HUES64 (cell line): Measurements from ENCODE around the gene FUZ.
A peak's percentile ranks its signal among the peaks of the same experiment; 100 is the strongest.

ENCODE experiments used
- H3K27ac ChIP-seq: 2 replicates; pipeline ENCODE4 v1.7.0; 2013; ENCODE audit warnings: low read depth, low read length, inconsistent platforms
- H3K27me3 ChIP-seq: 2 replicates; pipeline ENCODE4 v1.6.1; 2013; ENCODE audit warnings: mild to moderate bottlenecking, low read length; ENCODE audit not compliant: insufficient read depth
- H3K36me3 ChIP-seq: 2 replicates; pipeline ENCODE4 v1.6.1; 2013; ENCODE audit warnings: mild to moderate bottlenecking, low read length; ENCODE audit not compliant: insufficient read depth
- H3K4me1 ChIP-seq: 2 replicates; pipeline ENCODE4 v1.6.1; 2013; ENCODE audit warnings: mild to moderate bottlenecking, low read length, moderate library complexity; ENCODE audit not compliant: insufficient read depth
- H3K4me3 ChIP-seq: 2 replicates; pipeline ENCODE4 v1.5.1; 2013; ENCODE audit warnings: mild to moderate bottlenecking, low read length, moderate library complexity
- H3K9ac ChIP-seq: 2 replicates; pipeline ENCODE4 v1.6.1; 2013; ENCODE audit warnings: mild to moderate bottlenecking, low read depth, low read length
- H3K9me3 ChIP-seq: 2 replicates; pipeline ENCODE4 v1.6.1; 2013; ENCODE audit warnings: low read depth, low read length; ENCODE audit not compliant: insufficient read depth
- WGBS: fragments of 150-250, 120-280 bp; methylation state at CpG from one replicate; pipeline ENCODE4 v1.1.7; 2013; ENCODE audit warnings: missing lambda C conversion rate; 5-methylcytosine and 5-hydroxymethylcytosine counted together

FUZ gene

DNA sequence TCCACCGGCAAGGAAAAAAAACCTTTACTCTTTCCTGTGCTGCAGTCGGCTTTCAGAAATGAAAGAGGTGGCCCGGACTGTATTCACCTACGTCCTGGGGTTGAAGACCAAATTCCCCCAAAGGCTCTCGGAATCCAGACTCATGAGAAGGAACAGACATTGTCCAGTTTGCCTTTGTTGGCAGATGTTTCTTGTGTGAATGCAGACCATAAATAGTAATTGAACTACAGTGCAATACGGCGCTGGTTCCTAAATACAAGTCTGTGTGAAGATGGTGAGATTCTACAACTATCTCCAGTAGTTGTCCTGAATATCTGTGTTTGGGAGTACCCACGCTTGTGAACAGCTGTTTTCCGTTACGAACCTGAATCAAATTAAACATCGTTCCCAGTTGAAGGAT is 26.6 kb upstream of the FUZ start:
- Histone ChIP-seq H3K27me3 (no peaks in the 10 kb centered on the region), H3K27ac (no peak overlapping the region), H3K4me3 (no peak overlapping the region), H3K9ac (no peak overlapping the region), H3K9me3 (no peaks in the 10 kb centered on the region), H3K4me1 (no peaks in the 10 kb centered on the region), H3K36me3 (peaks cover 54% of the 10 kb centered on the region)
- 96% methylated on average over 11 of the region's 11 CpGs for WGBS

DNA sequence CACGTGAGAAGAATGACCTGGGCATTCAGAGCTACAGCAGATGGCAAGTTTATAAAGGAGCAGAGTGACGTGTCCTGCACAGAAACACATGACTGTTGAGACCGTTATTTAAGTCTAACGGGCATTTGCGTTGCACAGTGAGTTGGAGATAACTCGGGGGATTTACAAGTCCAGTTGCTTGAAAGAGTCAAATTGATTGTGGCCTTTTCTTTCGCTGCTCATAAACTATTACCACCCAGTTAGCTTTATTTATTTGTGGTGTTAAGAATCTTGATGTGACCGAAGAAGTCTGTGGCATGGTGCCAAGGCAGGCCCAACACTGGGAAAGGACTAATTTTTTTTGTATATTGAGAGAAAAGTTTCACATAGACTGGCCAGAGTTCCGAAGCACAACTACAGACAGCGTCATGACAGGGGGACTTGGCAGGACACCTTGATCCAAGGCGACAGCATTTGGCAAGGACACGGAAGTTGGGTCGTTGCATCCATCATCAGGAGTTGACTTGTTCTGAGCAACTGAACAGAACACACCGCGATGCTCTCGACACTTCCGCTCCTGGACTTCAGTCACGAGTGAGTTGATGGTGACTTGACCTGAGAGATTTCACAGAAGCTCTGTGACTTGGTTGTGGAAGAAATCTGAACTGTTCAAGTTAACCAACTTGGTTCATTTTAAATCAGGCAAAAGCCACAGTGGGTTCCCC is 25.9 kb upstream of the FUZ start:
- H3K4me3 ChIP-seq: no peak overlapping the region
- 95% methylated on average over 17 of the region's 18 CpGs for WGBS
- H3K4me1 ChIP-seq: no peaks in the 10 kb centered on the region
- H3K27ac ChIP-seq: no peak overlapping the region
- no peaks in the 10 kb centered on the region for H3K27me3 ChIP-seq
- H3K36me3 ChIP-seq: peaks cover 60% of the 10 kb centered on the region
- no peaks in the 10 kb centered on the region for H3K9me3 ChIP-seq
- no peak overlapping the region for H3K9ac ChIP-seq

DNA sequence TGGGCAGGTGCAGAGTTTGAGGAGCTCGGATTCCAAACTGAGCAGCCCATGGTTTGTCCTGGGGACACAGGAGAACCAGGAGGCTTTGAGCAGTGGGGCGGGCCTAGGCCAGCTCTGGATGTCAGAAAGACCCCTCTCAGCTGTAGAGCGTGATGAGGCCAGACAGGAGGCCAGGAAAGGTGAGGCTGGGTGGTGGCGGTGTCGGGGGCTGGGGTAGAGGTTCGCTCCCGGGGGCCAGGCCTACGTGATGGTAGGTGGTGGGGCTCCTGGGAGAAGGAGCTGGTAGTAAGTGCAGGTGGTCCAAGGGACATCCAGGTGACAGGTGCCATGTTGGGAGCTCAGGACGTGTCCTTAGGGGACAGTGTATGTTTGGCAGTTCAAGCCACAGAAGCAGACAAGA is 24.3 kb upstream of the FUZ start:
- no peak overlapping the region for H3K9ac ChIP-seq
- peaks cover 75% of the 10 kb centered on the region for H3K36me3 ChIP-seq
- no peak overlapping the region for H3K4me3 ChIP-seq
- H3K4me1 ChIP-seq: no peaks in the 10 kb centered on the region
- WGBS: 93% methylated on average over 9 of the region's 9 CpGs
- H3K27me3 ChIP-seq: no peaks in the 10 kb centered on the region
- no peaks in the 10 kb centered on the region for H3K9me3 ChIP-seq
- no peak overlapping the region for H3K27ac ChIP-seq

DNA sequence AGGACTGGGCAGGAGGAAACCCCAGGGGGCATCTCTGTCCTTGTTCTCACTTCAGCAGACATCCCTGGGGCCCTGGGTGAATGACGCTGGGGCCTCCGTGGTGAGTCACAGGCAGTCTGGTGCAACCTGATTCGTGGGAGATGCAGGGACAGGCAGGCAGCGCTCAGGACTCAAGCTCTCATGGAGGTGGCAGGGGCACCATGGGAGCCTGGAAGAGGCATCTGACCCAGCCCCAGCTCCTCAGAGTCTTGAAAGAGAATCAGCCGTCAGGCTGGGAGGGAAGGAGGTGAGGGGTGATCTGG is 23.9 kb upstream of the FUZ start:
- H3K9me3 ChIP-seq: no peaks in the 10 kb centered on the region
- no peak overlapping the region for H3K4me3 ChIP-seq
- H3K4me1 ChIP-seq: no peaks in the 10 kb centered on the region
- H3K9ac ChIP-seq: no peak overlapping the region
- H3K27ac ChIP-seq: no peak overlapping the region
- 85% methylated on average over 5 of the region's 5 CpGs for WGBS
- no peaks in the 10 kb centered on the region for H3K27me3 ChIP-seq
- H3K36me3 ChIP-seq: peaks cover 78% of the 10 kb centered on the region

DNA sequence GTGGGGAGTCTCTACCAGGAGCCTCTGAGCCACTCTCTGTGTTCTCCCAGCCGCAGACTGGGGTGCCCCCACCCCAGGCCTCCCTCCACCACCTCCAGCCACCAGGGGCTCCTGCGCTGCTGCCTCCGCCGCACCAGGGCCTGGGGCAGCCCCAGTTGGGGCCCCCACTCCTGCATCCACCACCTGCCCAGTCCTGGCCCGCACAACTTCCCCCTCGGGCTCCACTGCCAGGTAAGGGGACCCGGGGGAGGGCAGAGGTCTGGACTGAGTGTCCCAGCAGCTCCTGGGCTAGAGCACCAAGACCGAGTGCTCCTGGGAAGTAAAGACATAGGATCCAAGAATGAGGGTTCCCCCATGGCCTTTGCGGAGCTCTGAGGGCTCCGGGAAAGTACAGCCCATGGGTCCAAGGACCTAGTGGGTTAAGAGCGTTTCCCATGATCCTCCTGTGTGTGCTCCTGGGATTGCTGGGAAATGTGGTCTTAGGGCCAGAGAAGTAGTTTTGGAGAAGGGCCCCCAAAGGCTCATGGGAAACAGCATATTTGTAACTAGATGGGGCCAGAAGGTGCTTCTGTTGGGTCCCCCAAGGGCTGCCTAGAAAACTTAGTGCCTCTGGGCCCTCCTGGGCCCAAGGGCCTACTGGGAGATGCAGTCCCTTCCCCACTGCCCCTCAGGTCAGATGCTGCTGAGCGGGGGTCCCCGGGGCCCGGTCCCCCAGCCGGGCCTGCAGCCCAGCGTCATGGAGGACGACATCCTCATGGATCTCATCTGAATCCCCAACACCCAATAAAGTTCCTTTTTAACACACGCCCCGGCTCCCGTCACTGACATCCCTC is 23.3 kb upstream of the FUZ start:
- H3K4me3 ChIP-seq: no peak overlapping the region
- H3K4me1 ChIP-seq: no peaks in the 10 kb centered on the region
- no peaks in the 10 kb centered on the region for H3K9me3 ChIP-seq
- H3K27ac ChIP-seq: no peak overlapping the region
- WGBS: 97% methylated on average over 20 of the region's 20 CpGs
- no peak overlapping the region for H3K9ac ChIP-seq
- no peaks in the 10 kb centered on the region for H3K27me3 ChIP-seq
- H3K36me3 ChIP-seq: peaks cover 84% of the 10 kb centered on the region

DNA sequence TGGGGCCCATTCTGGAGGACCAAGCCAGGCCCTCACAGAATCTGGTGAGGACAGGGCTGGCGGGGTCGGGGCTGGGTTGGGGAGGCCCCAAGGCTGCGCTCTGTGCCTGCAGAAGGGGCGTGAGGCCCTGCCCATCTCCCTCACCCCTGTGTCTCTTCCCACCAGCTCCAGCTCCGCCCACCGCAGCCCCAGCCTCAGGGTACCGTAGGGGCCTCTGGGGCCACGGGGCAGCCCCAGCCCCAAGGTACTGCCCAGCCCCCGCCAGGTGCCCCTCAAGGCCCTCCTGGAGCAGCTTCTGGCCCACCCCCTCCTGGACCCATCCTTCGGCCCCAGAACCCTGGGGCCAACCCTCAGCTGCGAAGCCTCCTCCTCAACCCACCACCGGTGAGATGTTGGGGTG is 22.5 kb upstream of the FUZ start:
- no peaks in the 10 kb centered on the region for H3K9me3 ChIP-seq
- H3K27ac ChIP-seq: no peak overlapping the region
- H3K4me3 ChIP-seq: no peak overlapping the region
- H3K4me1 ChIP-seq: no peaks in the 10 kb centered on the region
- H3K36me3 ChIP-seq: peaks cover 85% of the 10 kb centered on the region
- 94% methylated on average over 11 of the region's 12 CpGs for WGBS
- no peaks in the 10 kb centered on the region for H3K27me3 ChIP-seq
- no peak overlapping the region for H3K9ac ChIP-seq

DNA sequence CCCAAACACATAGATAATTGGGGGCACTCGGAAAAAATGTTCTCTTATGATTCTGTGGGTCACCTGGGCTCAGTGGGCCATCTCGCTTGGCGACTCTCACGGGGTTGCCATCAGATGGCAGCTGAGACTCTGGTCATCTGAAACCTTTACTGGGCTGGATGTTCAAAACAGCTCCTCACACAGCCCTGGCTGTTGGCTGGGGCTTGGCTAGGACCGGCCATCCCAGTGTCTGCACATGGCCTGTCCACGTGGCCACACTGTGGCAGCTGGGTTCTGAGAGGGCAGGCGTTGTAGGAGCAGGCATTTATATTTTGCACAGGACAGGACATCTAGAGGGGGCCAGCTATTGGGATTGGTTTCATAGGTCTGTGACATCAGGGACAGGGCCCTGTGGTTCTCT is 20.5 kb upstream of the FUZ start:
- WGBS: 92% methylated on average over 7 of the region's 7 CpGs
- Histone ChIP-seq H3K4me1 (no peaks in the 10 kb centered on the region), H3K4me3 (no peak overlapping the region)

DNA sequence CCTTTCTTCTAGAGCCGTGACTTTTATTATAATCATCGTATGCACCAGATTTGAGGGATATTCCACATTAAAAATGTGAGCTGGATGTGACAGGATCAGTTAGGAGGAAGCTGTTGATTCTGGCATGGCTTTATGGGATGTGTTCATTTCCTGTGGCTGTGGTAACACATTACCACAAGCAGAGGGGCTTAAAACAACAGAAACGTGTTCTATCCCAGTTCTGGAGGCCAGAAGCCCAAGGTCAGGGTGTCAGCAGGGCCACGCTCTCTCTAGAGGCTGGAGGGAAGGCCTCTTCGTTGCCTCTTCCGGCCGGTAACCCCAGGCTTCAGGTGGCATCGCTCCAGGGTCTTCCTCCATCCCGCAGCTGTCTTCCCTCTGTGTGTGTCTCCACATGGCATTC is 19.5 kb upstream of the FUZ start:
- H3K4me3 ChIP-seq: no peak overlapping the region
- H3K36me3 ChIP-seq: peaks cover 59% of the 10 kb centered on the region
- no peaks in the 10 kb centered on the region for H3K9me3 ChIP-seq
- no peaks in the 10 kb centered on the region for H3K27me3 ChIP-seq
- no peaks in the 10 kb centered on the region for H3K4me1 ChIP-seq
- WGBS: 91% methylated on average over 9 of the region's 9 CpGs
- no peak overlapping the region for H3K27ac ChIP-seq
- no peak overlapping the region for H3K9ac ChIP-seq

More for the DNA sequence above, 20.5 kb upstream of the FUZ start:
- H3K36me3 ChIP-seq: peaks cover 68% of the 10 kb centered on the region
- H3K27me3 ChIP-seq: no peaks in the 10 kb centered on the region
- H3K9ac ChIP-seq: peak overlapping the region; percentile 26; the same call in 1 of the 2 replicates
- H3K9me3 ChIP-seq: no peaks in the 10 kb centered on the region
- no peak overlapping the region for H3K27ac ChIP-seq

DNA sequence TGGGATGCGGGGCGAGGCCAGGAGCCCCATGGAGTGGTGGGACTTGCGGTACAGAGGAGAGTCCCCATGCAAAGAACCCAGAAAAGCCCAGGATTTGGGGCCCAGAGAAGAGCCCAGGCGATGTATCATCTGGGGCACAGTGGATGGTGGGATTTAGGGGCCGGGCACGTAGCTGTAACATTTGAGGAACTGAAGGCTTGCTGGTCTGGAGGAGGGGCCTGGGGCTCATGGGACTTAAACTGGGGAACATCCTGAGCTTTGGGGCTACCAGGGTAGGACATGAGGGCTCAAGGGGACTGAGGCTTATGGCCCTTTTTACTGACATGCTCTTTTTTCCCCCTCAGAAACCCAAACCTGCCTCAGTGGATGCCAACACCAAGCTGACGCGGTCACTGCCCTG is 18.5 kb upstream of the FUZ start:
- H3K36me3 ChIP-seq: peaks cover 52% of the 10 kb centered on the region
- no peak overlapping the region for H3K4me3 ChIP-seq
- no peaks in the 10 kb centered on the region for H3K27me3 ChIP-seq
- H3K27ac ChIP-seq: no peak overlapping the region
- H3K4me1 ChIP-seq: no peaks in the 10 kb centered on the region
- WGBS: 94% methylated on average over 8 of the region's 8 CpGs
- no peak overlapping the region for H3K9ac ChIP-seq
- no peaks in the 10 kb centered on the region for H3K9me3 ChIP-seq

DNA sequence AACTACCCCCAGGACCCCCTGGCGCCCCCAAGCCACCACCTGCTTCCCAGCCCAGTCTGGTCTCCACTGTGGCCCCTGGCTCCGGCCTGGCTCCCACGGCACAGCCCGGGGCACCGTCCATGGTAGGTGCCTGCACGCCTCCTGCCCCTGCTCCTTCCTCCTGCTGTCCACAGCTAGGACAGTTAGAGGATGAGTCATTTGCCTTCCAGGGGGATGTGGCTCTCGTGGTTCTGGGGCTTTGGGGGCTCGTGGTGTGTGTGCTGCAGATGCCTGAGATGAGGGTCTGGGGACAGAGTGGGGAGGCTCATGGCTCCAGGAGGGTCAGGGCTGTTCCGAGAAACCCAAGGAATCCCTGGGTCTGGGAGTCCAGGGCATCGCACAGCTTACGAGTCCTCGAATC is 17.7 kb upstream of the FUZ start:
- H3K9ac ChIP-seq: no peak overlapping the region
- H3K9me3 ChIP-seq: no peaks in the 10 kb centered on the region
- H3K4me3 ChIP-seq: no peak overlapping the region
- no peak overlapping the region for H3K27ac ChIP-seq
- peaks cover 46% of the 10 kb centered on the region for H3K36me3 ChIP-seq
- 93% methylated on average over 12 of the region's 12 CpGs for WGBS
- no peaks in the 10 kb centered on the region for H3K27me3 ChIP-seq
- H3K4me1 ChIP-seq: no peaks in the 10 kb centered on the region

DNA sequence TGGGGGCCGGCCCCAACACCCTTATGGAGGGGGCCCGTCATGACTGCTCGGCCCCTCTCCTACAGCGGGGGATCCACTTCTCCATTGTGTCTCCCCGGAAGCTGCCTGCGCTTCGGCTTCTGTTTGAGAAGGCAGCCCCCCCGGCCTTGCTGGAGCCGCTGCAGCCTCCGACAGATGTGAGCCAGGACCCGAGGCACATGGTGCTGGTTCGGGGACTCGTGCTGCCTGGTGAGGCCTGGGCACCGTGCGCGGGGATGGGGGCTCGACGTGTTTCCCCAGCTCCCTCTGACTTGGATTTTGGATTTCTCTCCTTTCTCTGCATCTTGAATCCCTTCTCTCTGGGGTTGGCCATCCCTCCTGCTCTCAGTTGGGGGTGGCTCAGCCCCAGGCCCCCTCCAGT is 16.6 kb upstream of the FUZ start:
- no peak overlapping the region for H3K4me3 ChIP-seq
- WGBS: 96% methylated on average over 18 of the region's 18 CpGs
- no peaks in the 10 kb centered on the region for H3K4me1 ChIP-seq
- H3K36me3 ChIP-seq: peaks cover 37% of the 10 kb centered on the region
- H3K9me3 ChIP-seq: no peaks in the 10 kb centered on the region
- no peak overlapping the region for H3K27ac ChIP-seq
- H3K27me3 ChIP-seq: no peaks in the 10 kb centered on the region
- H3K9ac ChIP-seq: no peak overlapping the region
